Glutamatergic neuron (in vitro differentiated cells): ENCODE data around the gene ZNG1A. TPM values are rescaled to one million over a fixed set of nuclear protein-coding genes. Genes with fewer than 3 reads are reported as not detected.
"Not testable (repeated sequence)": the region's sequence is repeated elsewhere in the genome, so short reads cannot be mapped to it uniquely, and the experiment has no call there.

ENCODE experiments used
- DNase-seq: peaks from one replicate; pipeline ENCODE4 v3.0.0; 2022
- H3K27ac Mint-ChIP-seq: one replicate; pipeline ENCODE4 v1.8.0; 2020; ENCODE audit warnings: mild to moderate bottlenecking, mixed read lengths, inconsistent platforms; ENCODE audit not compliant: unreplicated experiment
- H3K27me3 Mint-ChIP-seq: one replicate; pipeline ENCODE4 v1.8.0; 2020; ENCODE audit warnings: mild to moderate bottlenecking, moderate library complexity, mixed read lengths, inconsistent platforms; ENCODE audit not compliant: unreplicated experiment
- H3K36me3 Mint-ChIP-seq: one replicate; pipeline ENCODE4 v1.8.0; 2020; ENCODE audit warnings: mild to moderate bottlenecking, mixed read lengths, inconsistent platforms; ENCODE audit not compliant: unreplicated experiment
- H3K4me1 Mint-ChIP-seq: one replicate; pipeline ENCODE4 v1.8.0; 2020; ENCODE audit warnings: mild to moderate bottlenecking, low read depth, mixed read lengths, inconsistent platforms; ENCODE audit not compliant: unreplicated experiment
- H3K4me3 Mint-ChIP-seq: one replicate; pipeline ENCODE4 v1.8.0; 2020; ENCODE audit warnings: mild to moderate bottlenecking, mixed read lengths, inconsistent platforms; ENCODE audit not compliant: unreplicated experiment
- H3K9me3 Mint-ChIP-seq: one replicate; pipeline ENCODE4 v1.8.0; 2020; ENCODE audit warnings: mild to moderate bottlenecking, moderate library complexity, mixed read lengths, inconsistent platforms; ENCODE audit not compliant: unreplicated experiment
- total RNA-seq: library from RNA; stranded (reverse); fragmentation: NEBNext Ultra II Directional; extraction: Animal tissue kit (Norgen Biotek cat#: 25700); gene quantifications from one replicate; pipeline ENCODE4 v1.2.1, GENCODE V29; 2021; ENCODE audit not compliant: unreplicated experiment

ZNG1A gene
- total RNA-seq, 1 donor from 2014 or later, result 33.5 TPM

DNA sequence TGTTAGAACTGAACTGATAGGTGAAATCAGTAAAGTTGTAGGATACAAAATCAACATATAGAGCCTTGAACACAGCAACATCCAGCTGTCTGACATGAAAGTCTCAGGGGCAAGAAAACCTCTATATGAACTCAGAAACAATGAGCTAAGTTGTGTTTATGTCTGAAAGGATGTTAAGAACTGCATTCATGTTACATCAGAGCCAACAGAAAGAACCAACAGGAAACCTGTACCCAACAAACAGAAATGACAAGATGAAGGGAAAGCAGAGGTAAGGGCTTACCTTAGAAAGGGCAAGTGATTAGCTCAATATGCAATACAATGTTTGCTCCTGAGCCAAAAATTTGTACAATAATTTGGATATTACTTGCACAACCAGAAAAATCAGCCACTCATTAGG lies 92.2 kb downstream of the ZNG1A start:
- H3K4me1 Mint-ChIP-seq, H3K27ac Mint-ChIP-seq, H3K9me3 Mint-ChIP-seq, DNase-seq, H3K36me3 Mint-ChIP-seq, H3K4me3 Mint-ChIP-seq, H3K27me3 Mint-ChIP-seq: not testable (repeated sequence)

- DNase-seq, result peak; percentile 22
- H3K27ac Mint-ChIP-seq, H3K4me1 Mint-ChIP-seq, H3K27me3 Mint-ChIP-seq, H3K36me3 Mint-ChIP-seq, H3K4me3 Mint-ChIP-seq, H3K9me3 Mint-ChIP-seq: not testable (repeated sequence)
Observed at GRCh38 chr9:82932-83689, 95.7 kb downstream of the ZNG1A start.

DNA sequence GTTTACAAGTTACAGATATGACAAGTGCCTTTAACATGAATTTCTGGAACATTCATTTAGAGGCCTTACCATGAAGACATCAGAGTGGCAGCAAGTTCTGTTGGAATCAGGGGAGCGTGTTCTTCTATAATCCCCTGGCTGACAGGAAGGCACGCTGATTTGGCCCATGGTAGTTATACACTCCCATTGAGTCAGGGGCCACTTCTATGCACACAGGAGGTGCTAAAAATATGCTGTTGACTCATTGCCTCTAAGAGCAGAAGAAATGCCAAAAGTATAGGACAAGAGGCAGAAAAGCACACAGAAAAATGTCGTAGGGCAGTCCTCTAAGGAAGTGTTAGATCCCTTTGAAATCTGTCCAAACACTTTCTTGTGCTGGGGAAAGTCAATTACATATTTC lies 100.5 kb downstream of the ZNG1A start:
- H3K27ac Mint-ChIP-seq, H3K27me3 Mint-ChIP-seq, H3K4me3 Mint-ChIP-seq, H3K36me3 Mint-ChIP-seq, H3K4me1 Mint-ChIP-seq, H3K9me3 Mint-ChIP-seq, DNase-seq: not testable (repeated sequence)

DNA sequence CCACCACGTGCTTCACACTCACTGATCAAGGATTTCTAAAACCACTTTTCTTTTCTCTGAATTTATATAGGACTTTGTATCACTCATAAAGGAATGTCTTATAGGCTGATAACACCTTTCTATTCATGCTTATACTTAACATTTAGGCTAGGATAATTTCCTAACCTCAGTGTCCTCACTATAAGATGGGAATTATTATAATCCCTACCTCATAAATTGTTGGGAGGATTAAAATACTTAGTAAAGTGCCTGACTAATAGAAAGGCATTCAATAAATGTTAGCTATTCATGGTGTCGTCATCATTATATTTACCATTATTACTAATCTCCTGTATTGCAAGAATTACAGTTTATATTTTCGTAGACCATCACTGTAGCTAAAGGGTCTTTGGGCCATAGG lies 102.5 kb downstream of the ZNG1A start:
- H3K9me3 Mint-ChIP-seq, result not testable (repeated sequence)

GRCh38 chr9:73900-74525 lies 104.8 kb downstream of the ZNG1A start:
- H3K4me3 Mint-ChIP-seq, result peak overlapping the region; percentile 65
- H3K4me1 Mint-ChIP-seq, DNase-seq, H3K36me3 Mint-ChIP-seq, H3K9me3 Mint-ChIP-seq, H3K27me3 Mint-ChIP-seq, H3K27ac Mint-ChIP-seq: not testable (repeated sequence)

More for the DNA sequence above, 102.5 kb downstream of the ZNG1A start:
- H3K27me3 Mint-ChIP-seq, DNase-seq, H3K36me3 Mint-ChIP-seq, H3K4me3 Mint-ChIP-seq, H3K4me1 Mint-ChIP-seq, H3K27ac Mint-ChIP-seq: not testable (repeated sequence)

DNA sequence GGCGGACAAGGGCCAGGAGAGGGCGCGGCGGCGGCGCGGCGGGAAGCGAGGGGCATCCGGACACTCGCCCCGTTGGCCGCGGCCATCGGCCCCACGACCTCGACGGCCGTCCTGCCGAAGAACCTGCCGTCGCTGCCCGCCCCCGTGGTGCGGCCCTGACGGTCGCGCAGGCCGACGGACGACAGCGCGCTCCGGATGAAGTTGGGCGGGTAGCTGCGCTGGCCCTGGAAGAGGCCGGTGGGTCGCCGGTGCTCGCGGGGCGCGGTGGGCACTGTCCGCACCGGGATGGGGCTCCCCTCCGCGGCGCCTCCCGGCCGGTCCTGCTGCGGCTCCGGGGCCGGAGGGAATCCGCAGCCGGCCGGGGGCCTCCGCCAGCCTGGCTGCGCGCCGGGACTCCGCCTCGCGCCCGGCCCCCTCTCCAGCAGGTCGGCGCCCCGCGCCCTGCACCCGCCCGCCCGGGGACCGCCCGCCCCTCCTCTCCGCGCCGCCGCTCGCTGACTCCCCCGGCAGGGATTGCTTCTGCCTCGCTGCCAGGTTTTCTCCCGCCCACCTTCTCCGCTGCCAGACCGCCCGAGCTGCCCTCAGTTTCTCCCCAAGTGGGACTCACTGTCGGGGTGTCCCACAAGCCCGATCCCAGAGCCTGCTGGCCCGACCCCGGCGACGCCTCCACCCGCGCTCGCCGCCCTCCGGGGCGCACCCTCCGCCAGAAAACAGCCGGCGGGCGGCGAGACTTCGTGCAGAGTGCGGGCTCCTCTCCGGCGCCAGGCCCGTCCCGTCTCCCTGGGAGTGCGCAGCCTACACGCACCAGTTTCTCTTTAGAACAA lies 105.6 kb downstream of the ZNG1A start:
- not testable (repeated sequence) for H3K27ac Mint-ChIP-seq, H3K9me3 Mint-ChIP-seq, H3K4me1 Mint-ChIP-seq, H3K27me3 Mint-ChIP-seq, H3K4me3 Mint-ChIP-seq, H3K36me3 Mint-ChIP-seq
- DNase-seq, result peak; percentile 49

Other genes with a start within 250 kb of the ZNG1A start
- gene WASHC1, start 149.6 kb downstream of the ZNG1A start, total RNA-seq, result 22.2 TPM
- gene FOXD4, start 60.6 kb downstream of the ZNG1A start, total RNA-seq, result 0.76 TPM
- 0.22 TPM for gene DOCK8, start 35.8 kb upstream of the ZNG1A start, total RNA-seq